Kidney (tissue), 14 donors: ENCODE measurements around the gene KCTD5. TPM values are rescaled to one million over a fixed set of nuclear protein-coding genes. Genes with fewer than 3 reads are reported as not detected.

Experiments used
- DNase-seq, 5 donors: peaks; one replicate each; pipeline ENCODE4 v3.0.0-alpha.2; 2013 to 2020
- FAIRE-seq: peaks from 2 replicates; lab custom pipeline; 2012; peaks lifted over from hg19 to GRCh38; lab: Jason Lieb, UNC
- H3K27ac ChIP-seq, 2 donors: one replicate each; pipeline ENCODE4 v1.7.0; 2013; ENCODE audit warnings: low read depth in 2 of 2, low read length in 2 of 2, inconsistent platforms in 1 of 2
- H3K27me3 ChIP-seq: one replicate; pipeline ENCODE4 v1.7.1; 2013; ENCODE audit warnings: low read length, inconsistent platforms; ENCODE audit not compliant: control insufficient read depth, insufficient read depth
- H3K36me3 ChIP-seq, 3 donors: one replicate each; pipeline versions ENCODE4 v1.7.0 to v1.7.1; 2013; ENCODE audit warnings: low read length in 3 of 3, control low read depth in 1 of 3, inconsistent platforms in 1 of 3; ENCODE audit not compliant: insufficient read depth in 3 of 3, control insufficient read depth in 2 of 3
- H3K4me1 ChIP-seq, 3 donors: one replicate each; pipeline versions ENCODE4 v1.7.0 to v1.7.1; 2013; ENCODE audit warnings: low read length in 3 of 3, inconsistent platforms in 1 of 3, low read depth in 1 of 3; ENCODE audit not compliant: control insufficient read depth in 2 of 3, insufficient read depth in 2 of 3
- H3K4me3 ChIP-seq, 3 donors: one replicate each; pipeline versions ENCODE4 v1.7.0 to v1.8.1; 2013; ENCODE audit warnings: low read length in 3 of 3, control low read depth in 1 of 3, inconsistent platforms in 1 of 3
- H3K9ac ChIP-seq, 3 donors: one replicate each; pipeline versions ENCODE4 v1.7.0 to v1.7.1; 2013; ENCODE audit warnings: low read length in 3 of 3, control low read depth in 1 of 3, inconsistent platforms in 1 of 3
- H3K9me3 ChIP-seq, 3 donors: one replicate each; pipeline versions ENCODE4 v1.7.0 to v1.7.1; 2013; ENCODE audit warnings: low read length in 3 of 3, control low read depth in 1 of 3, inconsistent platforms in 1 of 3; ENCODE audit not compliant: control insufficient read depth in 2 of 3, insufficient read depth in 1 of 3
- CTCF ChIP-seq: IDR thresholded peaks from 3 replicates; pipeline ENCODE4 v1.5.1; 2012; ENCODE audit warnings: mild to moderate bottlenecking, moderate library complexity, borderline replicate concordance; ENCODE audit not compliant: insufficient read depth; ENCODE audit errors: extremely low read depth
- intact Hi-C: fragments of 100-400 bp; cut with DNase I; formaldehyde crosslinking; loops from one replicate; pipeline ENCODE4 v1.11.1; 2022
- polyA plus RNA-seq: library from polyadenylated mRNA; stranded (reverse); fragments of 350-450 nt; fragmentation: Illumina TruSeq; extraction: RNeasy Lipid Tissue Mini Kit (QIAGEN cat#74804); gene quantifications from one replicate; pipeline ENCODE4 v1.2.3, GENCODE V29; 2014; ENCODE audit warnings: low read depth, low replicate concordance; ENCODE audit not compliant: insufficient read depth
- total RNA-seq: library from RNA; stranded (reverse); fragmentation: NEBNext Ultra II Directional; extraction: Animal tissue kit (Norgen Biotek cat#: 25700); gene quantifications from one replicate; pipeline ENCODE4 v1.2.1, GENCODE V29; 2021
- donor health status: control.
- donor health status: control.
- donor health status: control.
- donor health status: control.
- donor health status: control.
- donor health status: DM: yes; HTN: yes; CAD: no.
- donor health status: Normal renal cell carcinoma (clear cell type).

Gene KCTD5
- total and polyA plus RNA-seq, 2 donors from 2014 or later: 12.8 to 19.9 TPM

GRCh38 chr16:2713985-2714774 is 31.9 kb downstream of the KCTD5 start:
- no peak overlapping the region for H3K9ac ChIP-seq
- H3K27me3 ChIP-seq: no peaks in the 10 kb centered on the region
- DNase-seq (peak in 1 of 5 donors; percentile 71), FAIRE-seq (no peak)
- H3K9me3 ChIP-seq: no peaks in the 10 kb centered on the region
- TF ChIP-seq CTCF: no peak
- no peaks in the 10 kb centered on the region for H3K36me3 ChIP-seq
- H3K4me1 ChIP-seq: no peaks in the 10 kb centered on the region
- H3K4me3 ChIP-seq: no peak overlapping the region
- intact Hi-C loops: no loop called here
- no peak overlapping the region for H3K27ac ChIP-seq

DNA sequence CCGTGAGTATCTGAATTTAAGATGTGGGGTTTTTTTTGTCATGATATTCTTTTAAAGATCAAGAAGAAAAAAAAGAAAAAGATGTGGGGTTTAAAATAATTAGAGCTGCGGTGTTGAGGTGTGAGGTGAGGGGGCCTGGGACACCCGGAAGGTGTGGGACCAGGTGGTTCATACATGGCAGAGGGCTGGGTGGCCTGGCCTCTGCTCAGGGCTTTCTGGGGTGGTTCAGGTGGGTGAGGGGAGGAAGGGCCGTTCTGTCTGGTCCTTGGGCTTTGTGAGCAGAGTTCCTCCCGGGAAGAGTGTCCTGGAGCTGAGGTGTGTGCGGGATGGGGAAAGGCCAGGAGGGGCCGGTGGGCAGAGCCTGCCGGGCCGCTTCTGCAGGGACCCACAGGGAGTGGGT is 32.7 kb downstream of the KCTD5 start:
- H3K4me1 ChIP-seq: peaks cover 0 to 2% (median 0%) of the 10 kb centered on the region in 3 donors
- H3K27ac ChIP-seq: no peak overlapping the region
- no peaks in the 10 kb centered on the region for H3K27me3 ChIP-seq
- no peaks in the 10 kb centered on the region for H3K9me3 ChIP-seq
- H3K36me3 ChIP-seq: no peaks in the 10 kb centered on the region
- H3K9ac ChIP-seq: no peak overlapping the region
- H3K4me3 ChIP-seq: no peak overlapping the region
- DNase-seq (no peak), FAIRE-seq (no peak)
- no peak for TF ChIP-seq CTCF
- intact Hi-C loops: no loop called here

DNA sequence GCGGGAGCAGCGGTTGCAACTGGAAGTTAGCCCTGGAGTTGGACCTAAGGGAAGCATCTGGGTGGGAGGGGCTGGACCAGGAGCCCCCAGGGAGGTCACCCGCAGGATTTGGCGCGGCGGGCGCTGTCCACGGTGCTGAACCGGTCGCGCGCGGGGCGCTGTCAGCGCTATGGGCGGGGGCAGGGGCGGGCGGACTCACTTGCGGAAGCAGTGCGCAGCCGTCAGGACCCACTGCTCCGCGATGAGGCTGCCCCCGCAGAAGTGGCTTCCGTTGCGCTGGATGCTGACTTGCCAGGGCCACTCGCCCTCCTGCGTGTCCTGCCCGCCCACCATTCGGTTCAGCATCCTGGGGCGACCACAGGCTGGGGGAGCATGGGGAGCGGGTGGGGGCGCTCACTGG is 33.2 kb downstream of the KCTD5 start:
- DNase-seq (peak; percentile 85 to 90 (median 87)), FAIRE-seq (no peak)
- no peak overlapping the region for H3K9ac ChIP-seq
- no peak overlapping the region for H3K4me3 ChIP-seq
- H3K27ac ChIP-seq: no peak overlapping the region
- H3K27me3 ChIP-seq: no peaks in the 10 kb centered on the region
- no peak for TF ChIP-seq CTCF
- H3K9me3 ChIP-seq: no peaks in the 10 kb centered on the region
- H3K4me1 ChIP-seq: peaks cover 0 to 2% (median 0%) of the 10 kb centered on the region in 3 donors
- H3K36me3 ChIP-seq: no peaks in the 10 kb centered on the region
- intact Hi-C loops: no loop called here
